SH-SY5Y (cell line): ENCODE measurements around the gene ABCA10.

Experiments
- GATA2 ChIP-seq: IDR thresholded peaks from 2 replicates; pipeline ENCODE4 v1.6.1; 2011; ENCODE audit warnings: mild to moderate bottlenecking, low read depth, low read length
- GATA3 ChIP-seq: IDR thresholded peaks from 2 replicates; pipeline ENCODE4 v1.6.1; 2011; ENCODE audit warnings: low read depth, mild to moderate bottlenecking, low read length, moderate library complexity

The ABCA10 gene, protein sequence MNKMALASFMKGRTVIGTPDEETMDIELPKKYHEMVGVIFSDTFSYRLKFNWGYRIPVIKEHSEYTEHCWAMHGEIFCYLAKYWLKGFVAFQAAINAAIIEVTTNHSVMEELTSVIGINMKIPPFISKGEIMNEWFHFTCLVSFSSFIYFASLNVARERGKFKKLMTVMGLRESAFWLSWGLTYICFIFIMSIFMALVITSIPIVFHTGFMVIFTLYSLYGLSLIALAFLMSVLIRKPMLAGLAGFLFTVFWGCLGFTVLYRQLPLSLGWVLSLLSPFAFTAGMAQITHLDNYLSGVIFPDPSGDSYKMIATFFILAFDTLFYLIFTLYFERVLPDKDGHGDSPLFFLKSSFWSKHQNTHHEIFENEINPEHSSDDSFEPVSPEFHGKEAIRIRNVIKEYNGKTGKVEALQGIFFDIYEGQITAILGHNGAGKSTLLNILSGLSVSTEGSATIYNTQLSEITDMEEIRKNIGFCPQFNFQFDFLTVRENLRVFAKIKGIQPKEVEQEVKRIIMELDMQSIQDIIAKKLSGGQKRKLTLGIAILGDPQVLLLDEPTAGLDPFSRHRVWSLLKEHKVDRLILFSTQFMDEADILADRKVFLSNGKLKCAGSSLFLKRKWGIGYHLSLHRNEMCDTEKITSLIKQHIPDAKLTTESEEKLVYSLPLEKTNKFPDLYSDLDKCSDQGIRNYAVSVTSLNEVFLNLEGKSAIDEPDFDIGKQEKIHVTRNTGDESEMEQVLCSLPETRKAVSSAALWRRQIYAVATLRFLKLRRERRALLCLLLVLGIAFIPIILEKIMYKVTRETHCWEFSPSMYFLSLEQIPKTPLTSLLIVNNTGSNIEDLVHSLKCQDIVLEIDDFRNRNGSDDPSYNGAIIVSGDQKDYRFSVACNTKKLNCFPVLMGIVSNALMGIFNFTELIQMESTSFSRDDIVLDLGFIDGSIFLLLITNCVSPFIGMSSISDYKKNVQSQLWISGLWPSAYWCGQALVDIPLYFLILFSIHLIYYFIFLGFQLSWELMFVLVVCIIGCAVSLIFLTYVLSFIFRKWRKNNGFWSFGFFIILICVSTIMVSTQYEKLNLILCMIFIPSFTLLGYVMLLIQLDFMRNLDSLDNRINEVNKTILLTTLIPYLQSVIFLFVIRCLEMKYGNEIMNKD (N-terminal part only)

DNA sequence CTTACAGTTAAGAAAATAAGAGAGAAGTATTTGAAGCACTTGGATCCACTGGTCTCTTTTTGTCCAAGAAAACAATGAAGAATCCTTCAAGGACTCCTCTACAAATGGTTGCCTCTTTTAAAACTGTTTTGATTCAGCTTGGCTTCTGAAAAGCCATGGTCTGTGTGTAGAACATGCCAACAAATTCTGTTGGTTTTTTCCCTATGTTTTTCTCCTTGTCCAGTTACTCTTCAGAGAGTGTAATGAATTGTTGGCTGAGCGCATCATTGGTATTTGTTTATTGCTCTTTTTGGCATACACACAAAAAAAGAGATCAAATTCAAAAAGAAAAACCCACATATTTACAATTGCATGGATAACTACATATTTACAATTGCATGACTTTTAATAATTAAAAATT is at the start of gene ABCA10:
TSS of gene ABCA10 (minus strand) at position 249 of the 400 bp plus-strand sequence. CDS start 3,466 bp downstream, outside the sequence.
- TF ChIP-seq GATA2 (no peak), GATA3 (no peak)

DNA sequence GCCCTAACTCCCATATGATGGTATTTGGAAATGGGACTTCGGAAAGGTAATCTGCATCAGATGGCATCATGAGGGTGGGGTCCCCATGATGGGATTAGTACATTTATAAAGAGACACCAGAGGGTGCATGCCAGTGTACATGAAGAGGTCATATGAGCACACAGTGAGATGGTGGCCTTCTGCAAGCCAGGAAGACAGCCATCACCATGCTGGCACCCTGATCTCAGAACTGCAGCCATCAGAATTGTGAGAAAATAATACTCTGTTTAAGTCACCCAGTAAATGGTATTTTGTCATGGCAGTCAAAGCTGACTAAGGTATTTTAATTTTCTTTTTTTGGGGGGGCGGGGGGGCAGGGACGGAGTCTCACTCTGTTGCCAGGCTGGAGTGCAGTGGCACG is 47.1 kb upstream of the ABCA10 start:
- TF ChIP-seq GATA2 (no peak), GATA3 (no peak)

DNA sequence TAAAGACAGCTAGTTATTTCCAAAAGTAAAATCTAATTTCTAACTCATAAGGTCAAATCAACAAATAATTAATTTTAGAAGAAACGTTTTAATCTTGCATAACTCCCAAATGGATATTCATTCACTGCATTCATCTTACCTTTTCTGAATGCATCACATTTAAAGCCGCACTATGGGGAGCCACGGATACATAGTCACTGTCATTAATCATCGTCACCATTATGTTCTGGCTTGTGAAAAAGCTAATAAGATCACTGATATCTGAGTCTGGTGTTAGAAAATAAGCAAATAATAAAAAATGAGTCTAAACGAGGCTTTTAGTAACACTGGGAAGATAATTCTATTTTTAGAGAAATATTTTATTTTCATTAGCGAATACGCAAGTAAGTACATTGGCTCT is 42.4 kb upstream of the ABCA10 start:
- TF ChIP-seq GATA3: no peak
- no peak for TF ChIP-seq GATA2

DNA sequence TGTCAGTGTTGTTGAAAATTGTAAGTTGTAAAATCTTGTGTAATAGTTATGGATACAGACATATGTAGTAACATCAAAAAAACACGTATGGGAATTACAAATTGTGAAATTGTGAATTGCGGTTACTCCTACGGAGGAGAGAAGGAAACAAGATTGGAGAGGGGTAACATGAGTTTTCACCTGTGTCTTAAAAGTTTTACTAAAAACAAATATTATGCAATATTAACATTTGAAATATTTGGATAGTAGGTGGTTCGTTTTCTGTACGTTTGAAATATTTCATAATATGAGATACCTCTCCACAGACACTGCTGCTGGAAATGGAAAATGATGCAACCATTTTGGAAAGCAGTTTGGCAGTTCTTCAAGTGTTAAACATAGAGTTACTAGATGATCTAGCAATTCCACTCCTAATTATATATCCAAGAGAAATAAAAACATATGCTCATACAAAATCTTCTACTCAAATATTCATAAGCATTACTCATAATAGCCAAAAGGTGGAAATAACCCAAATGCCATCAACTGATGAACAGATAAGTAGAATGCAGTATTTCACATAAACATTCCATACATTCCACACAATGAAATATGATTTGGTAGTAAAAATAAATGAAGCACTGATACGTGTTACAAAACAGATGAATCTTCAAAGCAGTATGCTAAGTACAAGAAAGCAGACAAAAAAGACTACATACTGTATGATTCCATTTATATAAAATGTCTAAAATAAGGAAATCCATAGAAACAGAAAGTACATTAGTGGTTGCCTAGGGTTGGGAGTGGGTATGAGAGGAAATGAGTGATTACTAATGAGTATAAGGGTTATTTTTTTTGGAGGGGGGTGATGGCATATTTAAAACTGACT is 40.7 kb upstream of the ABCA10 start:
- TF ChIP-seq GATA3: no peak
- TF ChIP-seq GATA2: no peak

DNA sequence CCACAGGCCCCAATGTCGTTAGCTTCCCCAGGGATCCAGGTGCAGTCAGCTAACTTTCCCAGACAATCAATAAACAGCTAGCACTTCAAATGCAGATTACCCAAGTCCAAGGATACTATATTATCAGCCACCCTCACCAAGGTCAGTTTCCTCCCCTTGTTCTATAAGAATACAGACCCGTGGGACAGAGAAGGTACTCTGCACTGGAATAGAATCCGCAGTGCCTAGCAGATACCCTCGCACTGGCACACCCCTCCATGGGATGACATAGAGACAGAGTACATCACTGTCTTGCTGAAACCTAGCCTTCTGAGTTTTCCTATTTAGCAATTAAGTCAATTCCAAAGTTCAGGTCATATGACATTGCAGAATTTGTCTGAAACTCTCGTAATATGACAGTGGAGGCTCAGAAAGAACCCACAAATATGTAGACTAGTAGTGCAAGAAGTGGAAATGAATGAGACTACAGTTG is 40.0 kb upstream of the ABCA10 start:
- TF ChIP-seq GATA3 (no peak), GATA2 (no peak)

DNA sequence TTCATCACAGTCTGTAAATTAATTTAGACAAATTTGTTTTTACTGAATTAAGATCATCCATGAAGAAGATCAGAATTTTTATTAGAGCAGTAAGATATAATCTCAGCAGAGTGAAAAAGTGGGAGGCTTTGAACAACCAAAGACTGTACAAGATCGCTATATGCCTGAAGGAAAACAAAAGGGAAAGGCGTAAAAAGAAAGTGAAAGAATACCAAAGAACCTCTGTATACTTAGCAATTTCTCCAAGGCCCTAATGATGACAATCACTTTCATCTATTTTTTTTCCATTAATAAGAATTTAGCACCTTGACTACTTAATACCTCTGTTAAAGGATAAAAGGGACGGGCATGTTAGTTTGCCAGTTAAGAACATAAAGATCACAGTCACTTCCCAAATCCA is 38.6 kb upstream of the ABCA10 start:
- no peak for TF ChIP-seq GATA2
- no peak for TF ChIP-seq GATA3

DNA sequence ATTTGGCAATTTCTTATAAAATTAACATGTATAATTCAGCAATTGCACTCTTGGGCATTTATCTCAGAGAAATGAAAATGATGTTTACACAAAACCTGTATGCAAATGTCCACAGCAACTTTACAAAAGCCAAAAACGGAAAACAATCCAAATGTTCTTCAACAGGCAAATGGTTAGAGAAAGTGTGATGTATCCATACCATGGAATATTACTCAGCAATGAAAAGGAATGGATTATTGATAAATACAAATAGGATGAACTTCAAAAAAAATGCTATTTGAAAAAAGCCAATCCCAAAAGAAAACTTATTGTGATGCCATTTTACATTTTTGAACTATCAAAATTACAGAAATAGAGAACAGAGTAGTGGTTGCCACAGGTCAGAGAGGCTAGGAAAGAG is 37.2 kb upstream of the ABCA10 start:
- TF ChIP-seq GATA3 (no peak), GATA2 (no peak)

DNA sequence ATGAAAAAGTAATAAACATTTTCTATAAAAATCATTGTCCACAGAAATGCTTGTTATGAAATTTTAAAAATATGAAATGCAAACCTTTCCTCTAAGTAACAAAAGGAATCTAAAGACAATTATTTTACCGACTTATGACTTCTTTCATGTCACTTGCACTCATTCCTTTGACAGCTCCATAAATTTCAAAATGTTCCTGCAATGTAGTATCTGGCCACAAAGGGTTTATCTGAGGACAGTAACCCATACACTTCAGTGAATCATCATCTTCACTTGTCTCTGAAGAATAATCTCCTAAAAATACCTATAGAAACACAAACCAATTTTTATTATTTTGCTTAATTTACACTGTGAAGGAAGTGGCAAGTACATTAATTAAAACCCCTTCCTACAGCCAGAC is 25.6 kb upstream of the ABCA10 start:
- TF ChIP-seq GATA3 (no peak), GATA2 (no peak)

DNA sequence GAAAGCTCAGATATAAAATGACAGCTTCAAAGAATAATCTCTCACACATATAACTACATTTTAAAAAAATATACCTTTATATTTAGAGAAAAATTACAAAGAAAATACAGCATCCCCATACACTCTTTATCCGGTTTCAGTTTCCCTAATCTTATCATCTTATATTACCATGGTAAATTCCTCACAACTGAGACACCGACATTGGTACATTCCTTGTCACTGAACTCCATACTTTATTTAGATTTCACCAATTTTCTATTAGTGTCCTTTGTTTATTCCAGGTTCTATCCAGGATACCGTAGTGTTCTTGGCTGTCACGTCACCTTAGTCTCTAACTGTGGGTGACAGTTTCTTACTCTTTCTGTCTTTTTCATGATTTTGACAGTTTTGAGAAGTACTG is 22.0 kb upstream of the ABCA10 start:
- TF ChIP-seq GATA3 (no peak), GATA2 (no peak)

DNA sequence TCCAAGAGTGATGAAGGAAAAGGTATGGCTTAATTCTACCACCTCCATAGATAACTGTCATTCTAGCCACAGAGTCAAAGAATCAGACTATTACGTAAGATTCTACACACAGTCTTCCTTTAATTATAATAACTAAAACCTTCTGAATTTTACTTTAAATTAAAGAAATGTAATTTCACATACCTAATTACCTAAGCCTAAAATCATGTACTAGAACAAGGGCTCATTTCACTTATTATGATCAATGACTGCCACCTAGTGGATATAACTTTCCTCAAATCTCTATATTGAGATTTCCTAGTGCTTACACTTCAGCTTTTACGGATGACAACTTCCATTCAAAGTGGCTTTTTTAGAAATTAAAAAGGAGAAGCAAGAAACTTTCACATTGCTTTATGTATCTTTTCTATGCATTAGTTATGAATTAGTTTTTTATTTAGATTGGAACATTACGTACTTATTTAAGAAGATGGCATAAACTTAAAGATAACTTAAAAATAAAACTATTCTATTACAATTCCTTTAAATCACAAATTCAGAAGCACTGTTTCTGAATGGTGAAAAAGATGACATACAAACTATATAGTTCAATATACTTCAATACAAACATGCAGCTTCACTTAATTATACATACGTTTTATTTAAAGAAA is 18.2 kb upstream of the ABCA10 start:
- TF ChIP-seq GATA3 (no peak), GATA2 (no peak)

DNA sequence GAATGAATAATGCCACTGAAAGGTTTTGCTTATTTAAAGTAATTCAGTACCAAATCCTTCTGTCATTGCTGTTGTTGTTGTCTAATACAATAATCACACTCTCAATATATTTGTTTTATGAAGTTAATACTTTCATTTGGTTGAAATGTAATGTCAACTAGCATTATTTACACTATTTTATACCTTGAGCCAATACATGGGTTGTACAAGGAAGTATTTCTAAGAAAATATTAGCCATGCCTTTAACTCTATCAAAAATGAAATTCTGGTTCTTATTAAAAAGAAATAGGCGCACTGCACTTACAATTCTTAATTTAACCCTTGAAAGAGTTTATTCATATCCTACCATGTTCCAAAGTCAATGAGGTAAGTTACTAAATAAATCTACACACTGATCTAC is 17.6 kb upstream of the ABCA10 start:
- TF ChIP-seq GATA3 (no peak), GATA2 (no peak)

DNA sequence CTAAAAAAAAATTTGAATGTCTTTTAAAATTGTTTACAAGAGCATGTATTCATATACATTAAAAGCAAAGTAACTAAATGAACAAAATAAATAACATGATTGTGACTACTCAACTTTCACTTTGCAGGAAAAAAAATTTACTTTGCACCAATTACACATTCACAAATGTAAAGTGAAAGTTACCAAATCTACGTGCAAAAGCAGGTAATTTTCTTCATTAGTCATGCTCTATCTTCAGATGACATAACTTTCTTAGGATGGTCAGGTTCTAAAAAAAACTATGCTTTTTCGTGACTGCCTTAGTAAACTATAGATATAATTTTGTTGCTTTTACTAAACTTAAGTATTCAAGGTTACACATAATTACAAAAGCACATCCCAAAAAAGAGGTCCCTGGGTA is 17.0 kb upstream of the ABCA10 start:
- TF ChIP-seq GATA3 (no peak), GATA2 (no peak)
